ENCODE measurements around the gene PCK2.
A peak's percentile ranks its signal among the peaks of the same experiment; 100 is the strongest.

Gene PCK2

GRCh38 chr14:24083462-24083861 is 10.6 kb upstream of the PCK2 start:
- Histone ChIP-seq H3K4me1 (ENCODE audit: control insufficient read depth, insufficient read depth, low read length) (peaks cover 2% of the 10 kb centered on the region), H3K4me3 (ENCODE audit: low read length) (no peak overlapping the region), H3K27me3 (ENCODE audit: control insufficient read depth, insufficient read depth, low read length) (no peaks in the 10 kb centered on the region), H3K27ac (ENCODE audit: low read depth, low read length) (no peak overlapping the region), H3K36me3 (ENCODE audit: control insufficient read depth, insufficient read depth, low read length) (no peaks in the 10 kb centered on the region), H3K9ac (ENCODE audit: low read length) (no peak overlapping the region)

GRCh38 chr14:24084440-24084839 is 9.7 kb upstream of the PCK2 start:
- Histone ChIP-seq H3K9ac (ENCODE audit: low read length) (no peak overlapping the region), H3K27me3 (ENCODE audit: control insufficient read depth, insufficient read depth, low read length) (no peaks in the 10 kb centered on the region), H3K36me3 (ENCODE audit: control insufficient read depth, insufficient read depth, low read length) (no peaks in the 10 kb centered on the region), H3K4me3 (ENCODE audit: low read length) (no peak overlapping the region), H3K4me1 (ENCODE audit: control insufficient read depth, insufficient read depth, low read length) (peaks cover 2% of the 10 kb centered on the region), H3K27ac (ENCODE audit: low read depth, low read length) (no peak overlapping the region)

GRCh38 chr14:24085215-24085614 is 8.9 kb upstream of the PCK2 start:
- peaks cover 2% of the 10 kb centered on the region for H3K4me1 ChIP-seq (ENCODE audit: control insufficient read depth, insufficient read depth, low read length)
- H3K9ac ChIP-seq (ENCODE audit: low read length) = no peak overlapping the region
- no peak overlapping the region for H3K4me3 ChIP-seq (ENCODE audit: low read length)
- H3K27me3 ChIP-seq (ENCODE audit: control insufficient read depth, insufficient read depth, low read length) = no peaks in the 10 kb centered on the region
- no peak overlapping the region for H3K27ac ChIP-seq (ENCODE audit: low read depth, low read length)
- H3K36me3 ChIP-seq (ENCODE audit: control insufficient read depth, insufficient read depth, low read length) = no peaks in the 10 kb centered on the region

- no peaks in the 10 kb centered on the region for H3K36me3 ChIP-seq (ENCODE audit: control insufficient read depth, insufficient read depth, low read length)
- H3K4me3 ChIP-seq (ENCODE audit: low read length) = no peak overlapping the region
- no peaks in the 10 kb centered on the region for H3K4me1 ChIP-seq (ENCODE audit: control insufficient read depth, insufficient read depth, low read length)
- no peak overlapping the region for H3K9ac ChIP-seq (ENCODE audit: low read length)
- no peak overlapping the region for H3K27ac ChIP-seq (ENCODE audit: low read depth, low read length)
- H3K27me3 ChIP-seq (ENCODE audit: control insufficient read depth, insufficient read depth, low read length) = no peaks in the 10 kb centered on the region
Measured at GRCh38 chr14:24086193-24086955, 7.7 kb upstream of the PCK2 start.

GRCh38 chr14:24087004-24087403 is 7.1 kb upstream of the PCK2 start:
- no peaks in the 10 kb centered on the region for H3K27me3 ChIP-seq (ENCODE audit: control insufficient read depth, insufficient read depth, low read length)
- no peak overlapping the region for H3K27ac ChIP-seq (ENCODE audit: low read depth, low read length)
- H3K36me3 ChIP-seq (ENCODE audit: control insufficient read depth, insufficient read depth, low read length) = no peaks in the 10 kb centered on the region
- no peak overlapping the region for H3K4me3 ChIP-seq (ENCODE audit: low read length)
- no peaks in the 10 kb centered on the region for H3K4me1 ChIP-seq (ENCODE audit: control insufficient read depth, insufficient read depth, low read length)
- H3K9ac ChIP-seq (ENCODE audit: low read length) = no peak overlapping the region

GRCh38 chr14:24088095-24088494 is 6.0 kb upstream of the PCK2 start:
- no peaks in the 10 kb centered on the region for H3K27me3 ChIP-seq (ENCODE audit: control insufficient read depth, insufficient read depth, low read length)
- no peak overlapping the region for H3K4me3 ChIP-seq (ENCODE audit: low read length)
- no peaks in the 10 kb centered on the region for H3K36me3 ChIP-seq (ENCODE audit: control insufficient read depth, insufficient read depth, low read length)
- no peak overlapping the region for H3K27ac ChIP-seq (ENCODE audit: low read depth, low read length)
- no peaks in the 10 kb centered on the region for H3K4me1 ChIP-seq (ENCODE audit: control insufficient read depth, insufficient read depth, low read length)
- H3K9ac ChIP-seq (ENCODE audit: low read length) = no peak overlapping the region

- no peaks in the 10 kb centered on the region for H3K27me3 ChIP-seq (ENCODE audit: control insufficient read depth, insufficient read depth, low read length)
- H3K9ac ChIP-seq (ENCODE audit: low read length) = no peak overlapping the region
- H3K36me3 ChIP-seq (ENCODE audit: control insufficient read depth, insufficient read depth, low read length) = no peaks in the 10 kb centered on the region
- H3K4me3 ChIP-seq (ENCODE audit: low read length) = no peak overlapping the region
- peaks cover 3% of the 10 kb centered on the region for H3K4me1 ChIP-seq (ENCODE audit: control insufficient read depth, insufficient read depth, low read length)
- H3K27ac ChIP-seq (ENCODE audit: low read depth, low read length) = no peak overlapping the region
Measured at GRCh38 chr14:24089890-24090289, 4.2 kb upstream of the PCK2 start.

- no peaks in the 10 kb centered on the region for H3K36me3 ChIP-seq (ENCODE audit: control insufficient read depth, insufficient read depth, low read length)
- peaks cover 3% of the 10 kb centered on the region for H3K4me1 ChIP-seq (ENCODE audit: control insufficient read depth, insufficient read depth, low read length)
- no peaks in the 10 kb centered on the region for H3K27me3 ChIP-seq (ENCODE audit: control insufficient read depth, insufficient read depth, low read length)
- H3K4me3 ChIP-seq (ENCODE audit: low read length) = no peak overlapping the region
- H3K27ac ChIP-seq (ENCODE audit: low read depth, low read length) = no peak overlapping the region
- no peak overlapping the region for H3K9ac ChIP-seq (ENCODE audit: low read length)
Measured at GRCh38 chr14:24092110-24092504, 2.0 kb upstream of the PCK2 start.

- Histone ChIP-seq H3K27ac (ENCODE audit: low read depth, low read length) (no peak overlapping the region), H3K27me3 (ENCODE audit: control insufficient read depth, insufficient read depth, low read length) (no peaks in the 10 kb centered on the region), H3K4me3 (ENCODE audit: low read length) (no peak overlapping the region), H3K36me3 (ENCODE audit: control insufficient read depth, insufficient read depth, low read length) (no peaks in the 10 kb centered on the region), H3K9ac (ENCODE audit: low read length) (no peak overlapping the region), H3K4me1 (ENCODE audit: control insufficient read depth, insufficient read depth, low read length) (peaks cover 3% of the 10 kb centered on the region)
Measured at GRCh38 chr14:24092505-24093206, 1.5 kb upstream of the PCK2 start.

GRCh38 chr14:24093207-24093900 is 757 bp upstream of the PCK2 start:
- Histone ChIP-seq H3K36me3 (ENCODE audit: control insufficient read depth, insufficient read depth, low read length) (no peaks in the 10 kb centered on the region), H3K27me3 (ENCODE audit: control insufficient read depth, insufficient read depth, low read length) (no peaks in the 10 kb centered on the region), H3K4me1 (ENCODE audit: control insufficient read depth, insufficient read depth, low read length) (peaks cover 3% of the 10 kb centered on the region), H3K4me3 (ENCODE audit: low read length) (peak overlapping the region; percentile 69), H3K27ac (ENCODE audit: low read depth, low read length) (peak overlapping the region; percentile 86), H3K9ac (ENCODE audit: low read length) (no peak overlapping the region)

GRCh38 chr14:24094841-24095270 is 745 bp downstream of the PCK2 start:
- H3K9ac ChIP-seq (ENCODE audit: low read length) = peak overlapping the region; percentile 69
- H3K27ac ChIP-seq (ENCODE audit: low read depth, low read length) = peak overlapping the region; percentile 86
- H3K4me1 ChIP-seq (ENCODE audit: control insufficient read depth, insufficient read depth, low read length) = peaks cover 3% of the 10 kb centered on the region
- H3K27me3 ChIP-seq (ENCODE audit: control insufficient read depth, insufficient read depth, low read length) = no peaks in the 10 kb centered on the region
- peak overlapping the region; percentile 69 for H3K4me3 ChIP-seq (ENCODE audit: low read length)
- peaks cover 5% of the 10 kb centered on the region for H3K36me3 ChIP-seq (ENCODE audit: control insufficient read depth, insufficient read depth, low read length)

GRCh38 chr14:24095271-24096068 is 1.4 kb downstream of the PCK2 start:
- H3K4me1 ChIP-seq (ENCODE audit: control insufficient read depth, insufficient read depth, low read length) = peaks cover 3% of the 10 kb centered on the region
- no peaks in the 10 kb centered on the region for H3K27me3 ChIP-seq (ENCODE audit: control insufficient read depth, insufficient read depth, low read length)
- H3K27ac ChIP-seq (ENCODE audit: low read depth, low read length) = no peak overlapping the region
- peaks cover 9% of the 10 kb centered on the region for H3K36me3 ChIP-seq (ENCODE audit: control insufficient read depth, insufficient read depth, low read length)
- peak overlapping the region; percentile 69 for H3K9ac ChIP-seq (ENCODE audit: low read length)
- peak overlapping the region; percentile 69 for H3K4me3 ChIP-seq (ENCODE audit: low read length)
